OCI-LY3 (cell line): ENCODE results near the gene MKNK1.

Experiments
- H2AFZ ChIP-seq: fragments of 200-600, 300-600 bp; shearing (Covaris generic); 2 replicates; pipeline ENCODE4 v1.6.0; 2014; ENCODE audit warnings: antibody characterized with exemption, low read depth, low read length
- H3K27ac ChIP-seq: fragments of 200-600, 300-600 bp; sonication (generic); 2 replicates; pipeline ENCODE4 v1.5.1; 2014; ENCODE audit warnings: mild to moderate bottlenecking, low read length, moderate library complexity, mixed read lengths
- H3K27me3 ChIP-seq: fragments of 200-600, 300-600 bp; sonication (generic); 2 replicates; pipeline ENCODE4 v1.6.1; 2014; ENCODE audit warnings: low read depth, low read length, mixed read lengths
- H3K36me3 ChIP-seq: fragments of 200-600, 300-600 bp; sonication (generic); replicated peaks from 2 replicates; pipeline ENCODE3; 2014; ENCODE audit warnings: low read depth, low read length, mixed read lengths
- H3K4me1 ChIP-seq: fragments of 300-600, 200-600 bp; sonication (generic); 2 replicates; pipeline ENCODE4 v1.6.1; 2014; ENCODE audit warnings: low read length, mixed read lengths
- H3K4me2 ChIP-seq: fragments of 200-600, 300-600 bp; sonication (generic); 2 replicates; pipeline ENCODE4 v1.6.1; 2014; ENCODE audit warnings: low read length, mixed read lengths
- H3K4me3 ChIP-seq: fragments of 300-600, 200-600 bp; sonication (generic); 2 replicates; pipeline ENCODE4 v1.5.1; 2014; ENCODE audit warnings: antibody characterized with exemption, mild to moderate bottlenecking, low read length, moderate library complexity
- H3K79me2 ChIP-seq: fragments of 300-600, 200-600 bp; shearing (Covaris generic); 2 replicates; pipeline ENCODE4 v1.6.1; 2014; ENCODE audit warnings: mild to moderate bottlenecking, low read length, mixed read lengths
- H3K9ac ChIP-seq: fragments of 300-600, 200-600 bp; shearing (Covaris generic); 2 replicates; pipeline ENCODE4 v1.6.0; 2014; ENCODE audit warnings: mild to moderate bottlenecking, low read length, moderate library complexity
- H3K9me3 ChIP-seq: fragments of 200-600, 300-600 bp; shearing (Covaris generic); 2 replicates; pipeline ENCODE4 v1.6.1; 2014; ENCODE audit warnings: low read length, mixed read lengths; ENCODE audit not compliant: insufficient read depth
- H4K20me1 ChIP-seq: fragments of 200-600, 300-600 bp; sonication (generic); 2 replicates; pipeline ENCODE4 v1.6.1; 2016; ENCODE audit warnings: low read length, mixed read lengths; ENCODE audit not compliant: insufficient read depth
- CTCF ChIP-seq: fragments of 200-600, 300-600 bp; sonication (generic); IDR thresholded peaks from 2 replicates; pipeline ENCODE4 v1.5.1; 2014; ENCODE audit warnings: antibody characterized with exemption, low read length, low read depth
- EZH2phosphoT487 ChIP-seq: fragments of 200-600 bp; shearing (Covaris generic); IDR thresholded peaks from 2 replicates; pipeline ENCODE4 v1.6.1; 2018; ENCODE audit warnings: antibody characterized with exemption, mixed run types, low read depth

The MKNK1 gene

GRCh38 chr1:46595127-46595526 is 8.9 kb downstream of the MKNK1 start:
- Histone ChIP-seq H3K9ac (no peak overlapping the region), H4K20me1 (no peaks in the 10 kb centered on the region), H3K9me3 (no peaks in the 10 kb centered on the region), H3K36me3 (no peaks in the 10 kb centered on the region), H3K79me2 (no peaks in the 10 kb centered on the region), H3K27me3 (no peaks in the 10 kb centered on the region), H3K4me2 (no peak overlapping the region), H3K4me3 (no peak overlapping the region), H3K27ac (no peak overlapping the region), H3K4me1 (peaks cover 10% of the 10 kb centered on the region), H2AFZ (no peak overlapping the region)
- no peak for TF ChIP-seq CTCF
- no peak for TF ChIP-seq EZH2phosphoT487

GRCh38 chr1:46594063-46594462 is 10.0 kb downstream of the MKNK1 start:
- Histone ChIP-seq H3K4me1 (peaks cover 10% of the 10 kb centered on the region), H3K9ac (no peak overlapping the region), H3K27me3 (no peaks in the 10 kb centered on the region), H4K20me1 (no peaks in the 10 kb centered on the region), H3K27ac (no peak overlapping the region), H3K79me2 (no peaks in the 10 kb centered on the region), H3K4me3 (no peak overlapping the region), H3K36me3 (peaks cover under 1% of the 10 kb centered on the region), H3K9me3 (no peaks in the 10 kb centered on the region), H2AFZ (no peak overlapping the region), H3K4me2 (no peak overlapping the region)
- no peak for TF ChIP-seq EZH2phosphoT487
- no peak for TF ChIP-seq CTCF

GRCh38 chr1:46592823-46593222 is 11.2 kb downstream of the MKNK1 start:
- H4K20me1 ChIP-seq: no peaks in the 10 kb centered on the region
- no peaks in the 10 kb centered on the region for H3K9me3 ChIP-seq
- H3K4me1 ChIP-seq: peaks cover 7% of the 10 kb centered on the region
- no peak overlapping the region for H3K9ac ChIP-seq
- no peaks in the 10 kb centered on the region for H3K27me3 ChIP-seq
- no peak overlapping the region for H2AFZ ChIP-seq
- peaks cover 3% of the 10 kb centered on the region for H3K36me3 ChIP-seq
- no peak for TF ChIP-seq CTCF
- TF ChIP-seq EZH2phosphoT487: no peak
- no peak overlapping the region for H3K4me3 ChIP-seq
- no peak overlapping the region for H3K4me2 ChIP-seq
- no peak overlapping the region for H3K27ac ChIP-seq
- no peaks in the 10 kb centered on the region for H3K79me2 ChIP-seq

GRCh38 chr1:46589529-46589928 is 14.5 kb downstream of the MKNK1 start:
- no peaks in the 10 kb centered on the region for H3K27me3 ChIP-seq
- H3K4me1 ChIP-seq: no peaks in the 10 kb centered on the region
- H3K27ac ChIP-seq: no peak overlapping the region
- H3K9ac ChIP-seq: no peak overlapping the region
- no peak overlapping the region for H3K4me3 ChIP-seq
- H3K36me3 ChIP-seq: peaks cover 3% of the 10 kb centered on the region
- H3K4me2 ChIP-seq: no peak overlapping the region
- no peak for TF ChIP-seq EZH2phosphoT487
- TF ChIP-seq CTCF: no peak
- no peaks in the 10 kb centered on the region for H3K9me3 ChIP-seq
- H3K79me2 ChIP-seq: no peaks in the 10 kb centered on the region
- H2AFZ ChIP-seq: no peak overlapping the region
- no peaks in the 10 kb centered on the region for H4K20me1 ChIP-seq
